ENCODE data around the gene UBE2G2. TPM values are rescaled to one million over a fixed set of nuclear protein-coding genes. Genes with fewer than 3 reads are reported as not detected.

Gene UBE2G2
- total RNA-seq, 2 experiments from 2014 or later = 89.9 to 96.8 TPM

GRCh38 chr21:44819283-44820243, 17.9 kb upstream of the UBE2G2 start:
- DNase-seq = peak in 1 of 14 experiments; percentile 13
- Mint-ChIP-seq H3K27ac (peak overlapping the region; percentile 77), H3K27me3 (no peaks in the 10 kb centered on the region), H3K4me1 (ENCODE audit: low read depth) (peaks cover 13% of the 10 kb centered on the region), H3K4me3 (peak overlapping the region; percentile 81), H3K9me3 (peaks cover 11% of the 10 kb centered on the region), H3K36me3 (ENCODE audit: low read depth) (peaks cover 8% of the 10 kb centered on the region)
- H3K4me3 ChIP-seq (ENCODE audit: low read length) = no peak overlapping the region
- no peak for TF ChIP-seq CTCF (IDR thresholded peaks at IDR 0.05)
- peaks cover 20 to 33% of the 10 kb centered on the region in 2 experiments for H3K9me3 ChIP-seq (ENCODE audit: control insufficient read depth in 1 of 2, insufficient read depth in 1 of 2, low read length in 2 of 2)
- H3K27ac ChIP-seq (ENCODE audit: low read depth in 1 of 2, low read length in 2 of 2) = no peak overlapping the region
- no peaks in the 10 kb centered on the region for H3K36me3 ChIP-seq (ENCODE audit: insufficient read depth, low read length)
- peaks cover 19% of the 10 kb centered on the region for H3K4me1 ChIP-seq (ENCODE audit: insufficient read depth, low read length)
- intact Hi-C loops (cut with DNase I, micrococcal nuclease) = loop anchor here in 1 of 2 experiments (5.0 kb wide), 3 partner anchors 113 to 1847 kb away; partner anchors contain the start of genes CFAP410 and PKNOX1
- CTCF ChIA-PET = no interaction called here
- POLR2A ChIA-PET = interaction anchor here (1.3 kb wide), 1 partner anchor 53 kb away, joined by 3 read pairs; no protein-coding TSS in a partner anchor
- H3K27me3 ChIP-seq (ENCODE audit: control insufficient read depth in 1 of 2, insufficient read depth in 2 of 2, low read length in 2 of 2) = no peaks in the 10 kb centered on the region
- ATAC-seq (ENCODE audit: poor library complexity) = no peak

- DNase-seq (peak in 1 of 14 experiments; percentile 53), ATAC-seq (ENCODE audit: poor library complexity) (no peak)
- no peak for TF ChIP-seq CTCF (IDR thresholded peaks at IDR 0.05)
- ChIA-PET POLR2A (interaction anchor here (1.3 kb wide), 1 partner anchor 54 kb away, joined by 3 read pairs; no protein-coding TSS in a partner anchor), CTCF (no interaction called here)
- Histone ChIP-seq H3K4me1 (ENCODE audit: insufficient read depth, low read length) (peaks cover 19% of the 10 kb centered on the region), H3K4me3 (ENCODE audit: low read length) (peak overlapping the region; percentile 52), H3K9me3 (ENCODE audit: control insufficient read depth in 1 of 2, insufficient read depth in 1 of 2, low read length in 2 of 2) (peaks cover 19 to 29% of the 10 kb centered on the region in 2 experiments), H3K27ac (ENCODE audit: low read depth in 1 of 2, low read length in 2 of 2) (peak overlapping the region in 1 of 2 donors; percentile 67), H3K27me3 (ENCODE audit: control insufficient read depth in 1 of 2, insufficient read depth in 2 of 2, low read length in 2 of 2) (no peaks in the 10 kb centered on the region), H3K36me3 (ENCODE audit: insufficient read depth, low read length) (peaks cover 3% of the 10 kb centered on the region)
- peaks cover 8% of the 10 kb centered on the region for H3K36me3 Mint-ChIP-seq (ENCODE audit: low read depth)
- H3K9me3 Mint-ChIP-seq = peaks cover 11% of the 10 kb centered on the region
- intact Hi-C loops (cut with DNase I, micrococcal nuclease) = loop anchor here (1.0 to 5.0 kb wide), 4 partner anchors 55 to 1846 kb away; partner anchors contain the start of genes CFAP410 (in 1 of the 2), PKNOX1 (in 1 of the 2) and PTTG1IP (in 1 of the 2)
- H3K4me3 Mint-ChIP-seq = peak overlapping the region; percentile 81
- no peaks in the 10 kb centered on the region for H3K27me3 Mint-ChIP-seq
- H3K27ac Mint-ChIP-seq = peak overlapping the region; percentile 77
- peaks cover 13% of the 10 kb centered on the region for H3K4me1 Mint-ChIP-seq (ENCODE audit: low read depth)
These were observed 17.0 kb upstream of the UBE2G2 start for GRCh38 chr21:44818640-44819011.

- ChIA-PET POLR2A (interaction anchor here (0.7 to 1.3 kb wide), 9 partner anchors 11 to 199 kb away, joined by 3 to 29 read pairs (median 4); partner anchors contain the start of genes PTTG1IP and UBE2G2), CTCF (interaction anchor here (0.9 to 1.0 kb wide), 2 partner anchors 17 to 57 kb away, joined by 3 to 5 read pairs; no protein-coding TSS in a partner anchor)
- H3K4me3 ChIP-seq (ENCODE audit: low read length) = peak within 1 kb of the TSS; percentile 61
- H3K36me3 Mint-ChIP-seq (ENCODE audit: low read depth) = peaks cover 13% of the 10 kb centered on the region
- H3K4me3 Mint-ChIP-seq = peak within 1 kb of the TSS; percentile 82
- intact Hi-C loops (cut with DNase I, micrococcal nuclease) = loop anchor here (1.0 to 5.0 kb wide), 8 partner anchors 16 to 1846 kb away; partner anchors contain the start of genes ADARB1 (in 1 of the 2), CFAP410 (in 1 of the 2), PKNOX1 (in 1 of the 2) and PTTG1IP (in 1 of the 2)
- peak within 1 kb of the TSS; percentile 77 for H3K27ac Mint-ChIP-seq
- H3K36me3 ChIP-seq (ENCODE audit: insufficient read depth, low read length) = peaks cover 8% of the 10 kb centered on the region
- ATAC-seq (ENCODE audit: poor library complexity) (peak; percentile 73), DNase-seq (peak; percentile 68 to 95 (median 84))
- H3K27ac ChIP-seq (ENCODE audit: low read depth in 1 of 2, low read length in 2 of 2) = peak within 1 kb of the TSS in 1 of 2 donors; percentile 67
- no peak for TF ChIP-seq CTCF (IDR thresholded peaks at IDR 0.05)
- H3K9me3 ChIP-seq (ENCODE audit: control insufficient read depth in 1 of 2, insufficient read depth in 1 of 2, low read length in 2 of 2) = peaks cover 13 to 28% of the 10 kb centered on the region in 2 experiments
- peaks cover 9% of the 10 kb centered on the region for H3K9me3 Mint-ChIP-seq
- peaks cover 19% of the 10 kb centered on the region for H3K4me1 ChIP-seq (ENCODE audit: insufficient read depth, low read length)
- peaks cover 13% of the 10 kb centered on the region for H3K4me1 Mint-ChIP-seq (ENCODE audit: low read depth)
- no peaks in the 10 kb centered on the region for H3K27me3 ChIP-seq (ENCODE audit: control insufficient read depth in 1 of 2, insufficient read depth in 2 of 2, low read length in 2 of 2)
- H3K27me3 Mint-ChIP-seq = no peaks in the 10 kb centered on the region
These were observed 16.5 kb upstream of the UBE2G2 start, which contains the start of gene SUMO3 for GRCh38 chr21:44817914-44818639. Gene SUMO3, minus strand, starts transcription at chr21:44818062. Its CDS starts 94 bp downstream, at chr21:44817968.
